Ecto neural progenitor cell (in vitro differentiated cells): ENCODE measurements around the gene CDH23.

Experiments used
- DNase-seq: peaks from one replicate; pipeline ENCODE4 v3.0.0-alpha.2; 2018; ENCODE audit warnings: low spot score

CDH23 gene

GRCh38 chr10:71816936-71817618, 420.4 kb downstream of the CDH23 start:
- no peak for DNase-seq

DNA sequence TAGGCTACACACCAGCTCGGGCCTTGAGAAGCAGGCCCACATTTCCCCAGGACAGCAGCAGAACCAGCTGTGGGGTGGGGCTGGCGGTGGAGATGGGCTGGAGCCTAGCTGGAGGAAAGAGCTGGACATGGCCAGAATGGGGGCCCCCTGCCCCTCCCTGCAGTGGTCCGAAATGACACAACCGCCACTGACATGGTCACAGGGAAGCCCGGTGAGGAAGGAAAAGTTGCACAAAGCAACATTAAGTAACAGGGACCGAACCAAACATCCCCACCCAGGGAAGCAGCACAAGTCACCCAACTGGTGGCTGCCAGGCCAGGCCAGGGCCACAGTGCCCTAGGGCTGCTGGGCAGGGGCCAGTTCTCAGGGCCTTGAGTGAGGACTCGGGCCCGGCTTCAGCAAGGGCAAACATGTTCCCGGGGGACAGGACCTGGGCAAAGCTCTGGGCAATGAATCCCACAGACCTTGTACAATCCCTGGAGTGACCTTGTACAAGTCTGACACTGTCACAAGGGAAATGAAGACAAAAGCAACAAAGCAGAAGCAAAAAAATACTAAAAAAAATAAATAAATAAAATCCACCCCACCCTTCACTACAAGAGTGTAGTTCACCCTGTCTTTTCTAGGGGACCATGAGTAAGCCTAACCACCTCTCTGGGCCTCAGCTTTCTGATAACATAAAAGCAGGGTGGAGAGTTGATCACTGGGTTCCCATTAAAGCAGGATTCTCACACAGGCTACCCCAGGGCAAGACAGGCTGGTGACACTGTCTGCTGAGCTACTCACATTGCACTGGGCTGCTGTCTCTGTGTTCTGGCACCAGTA, 421.3 kb downstream of the CDH23 start:
- no peak for DNase-seq

- DNase-seq, result no peak
These were observed 422.0 kb downstream of the CDH23 start for GRCh38 chr10:71818674-71819260.

DNA sequence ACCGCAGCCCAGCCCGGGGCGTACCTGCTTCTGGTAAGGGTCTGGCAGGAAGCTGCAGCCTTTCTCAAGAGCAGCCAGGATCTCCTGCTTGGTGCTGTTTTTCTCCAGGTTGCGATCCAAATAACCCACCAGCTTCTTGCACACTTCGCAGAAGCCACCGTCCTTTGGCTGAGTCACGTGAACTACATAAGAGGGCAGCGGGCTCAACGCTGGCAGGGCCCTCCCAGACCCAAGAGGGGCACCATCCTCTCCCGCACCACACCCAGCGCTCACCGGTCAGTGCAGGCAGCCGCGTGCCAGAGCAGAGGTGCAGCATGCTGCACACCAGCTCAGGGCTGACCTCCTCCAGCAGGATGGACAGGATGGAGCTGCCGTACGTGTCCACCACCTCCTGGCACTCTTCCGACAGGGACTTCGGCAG, 422.7 kb downstream of the CDH23 start:
- DNase-seq, result no peak

GRCh38 chr10:71819985-71820384, 423.3 kb downstream of the CDH23 start:
- DNase-seq, result no peak

GRCh38 chr10:71820966-71821365, 424.2 kb downstream of the CDH23 start:
- no peak for DNase-seq

- DNase-seq, result no peak
These were observed 425.4 kb downstream of the CDH23 start for GRCh38 chr10:71821909-71822763.

GRCh38 chr10:71823356-71823755, 426.6 kb downstream of the CDH23 start:
- DNase-seq, result no peak

GRCh38 chr10:71824333-71824732, 427.6 kb downstream of the CDH23 start:
- no peak for DNase-seq

GRCh38 chr10:71825217-71825616, 428.5 kb downstream of the CDH23 start:
- DNase-seq, result no peak

GRCh38 chr10:71827852-71828251, 431.1 kb downstream of the CDH23 start:
- no peak for DNase-seq

GRCh38 chr10:71828702-71829101, 432.0 kb downstream of the CDH23 start:
- no peak for DNase-seq

- DNase-seq, result no peak
These were observed 432.5 kb downstream of the CDH23 start for GRCh38 chr10:71829171-71829570.

DNA sequence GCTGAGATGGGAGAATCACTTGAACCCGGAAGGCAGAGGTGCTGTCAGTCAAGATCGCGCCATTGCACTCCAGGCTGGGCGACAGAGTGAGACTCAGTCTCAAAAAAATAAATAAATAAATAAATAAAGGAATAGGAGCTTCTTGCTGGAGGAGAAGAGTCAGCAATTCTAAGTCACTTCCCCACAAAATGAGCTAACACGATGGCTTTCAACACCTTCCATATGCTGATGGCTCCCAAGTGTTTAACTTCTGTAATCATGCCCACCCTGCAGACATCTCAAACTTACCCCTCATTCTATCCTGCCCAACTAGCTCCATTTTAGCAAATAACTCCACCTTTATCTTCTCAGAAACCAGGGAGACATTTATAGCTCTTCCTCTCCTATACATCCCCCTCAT, 433.2 kb downstream of the CDH23 start:
- DNase-seq, result no peak

DNA sequence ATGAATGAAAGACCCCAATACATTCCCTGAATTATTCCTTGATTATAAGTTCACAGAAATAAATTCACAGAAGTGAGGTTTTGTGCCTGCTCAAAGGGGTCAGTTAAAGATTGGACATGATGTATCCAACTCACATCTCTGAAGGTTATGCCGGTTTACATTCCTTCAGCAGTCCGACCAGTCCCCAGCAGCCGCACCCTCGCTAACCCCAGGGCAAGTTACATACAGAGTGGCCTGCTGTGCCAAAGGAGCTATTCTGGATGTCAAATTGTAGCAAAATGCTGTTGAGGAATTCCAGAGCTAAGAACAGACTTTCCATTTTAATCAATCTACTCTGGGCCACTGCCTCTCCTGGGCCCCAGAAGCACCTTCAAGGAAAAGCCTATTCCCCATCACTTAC, 434.0 kb downstream of the CDH23 start:
- DNase-seq, result no peak

GRCh38 chr10:71831646-71832552, 435.2 kb downstream of the CDH23 start:
- DNase-seq, result no peak

- DNase-seq, result no peak
These were observed 436.2 kb downstream of the CDH23 start for GRCh38 chr10:71832967-71833366.

GRCh38 chr10:71833451-71834342, 437.0 kb downstream of the CDH23 start:
- no peak for DNase-seq

DNA sequence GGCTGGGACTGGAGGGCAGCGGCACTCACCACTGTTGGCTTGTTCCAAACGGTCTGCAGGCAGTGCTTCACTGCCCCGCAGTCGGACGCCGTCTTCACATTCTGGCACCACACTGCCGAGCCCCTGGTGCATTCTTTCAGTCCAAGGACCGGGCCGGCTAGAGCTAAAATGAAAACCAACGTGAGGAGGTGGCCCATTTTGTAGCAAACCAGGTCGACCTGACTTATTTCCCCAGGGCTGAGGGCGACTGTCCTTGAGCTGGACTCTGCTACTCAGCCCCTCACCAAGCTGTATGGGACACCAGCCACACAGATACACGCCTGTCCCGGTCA, 437.6 kb downstream of the CDH23 start:
- no peak for DNase-seq
